A549 (cell line): ENCODE measurements around the gene CCDC157.

ENCODE experiments used
- POLR2A ChIP-seq: IDR thresholded peaks from 2 replicates; pipeline ENCODE4 v1.6.1; 2012; ENCODE audit warnings: mild to moderate bottlenecking, low read length
- ZFP36 ChIP-seq: fragments of 450-650 bp; IDR thresholded peaks from 2 replicates; pipeline ENCODE4 v1.6.1; 2014; ENCODE audit warnings: borderline replicate concordance; ENCODE audit not compliant: partially characterized antibody
- TF ChIP-seq, protein P1 (sequence below): fragments of >200 bp; sonication (Bioruptor Twin); formaldehyde crosslinking; IDR thresholded peaks from 3 replicates; pipeline ENCODE4 v1.5.1; 2016

DNA sequence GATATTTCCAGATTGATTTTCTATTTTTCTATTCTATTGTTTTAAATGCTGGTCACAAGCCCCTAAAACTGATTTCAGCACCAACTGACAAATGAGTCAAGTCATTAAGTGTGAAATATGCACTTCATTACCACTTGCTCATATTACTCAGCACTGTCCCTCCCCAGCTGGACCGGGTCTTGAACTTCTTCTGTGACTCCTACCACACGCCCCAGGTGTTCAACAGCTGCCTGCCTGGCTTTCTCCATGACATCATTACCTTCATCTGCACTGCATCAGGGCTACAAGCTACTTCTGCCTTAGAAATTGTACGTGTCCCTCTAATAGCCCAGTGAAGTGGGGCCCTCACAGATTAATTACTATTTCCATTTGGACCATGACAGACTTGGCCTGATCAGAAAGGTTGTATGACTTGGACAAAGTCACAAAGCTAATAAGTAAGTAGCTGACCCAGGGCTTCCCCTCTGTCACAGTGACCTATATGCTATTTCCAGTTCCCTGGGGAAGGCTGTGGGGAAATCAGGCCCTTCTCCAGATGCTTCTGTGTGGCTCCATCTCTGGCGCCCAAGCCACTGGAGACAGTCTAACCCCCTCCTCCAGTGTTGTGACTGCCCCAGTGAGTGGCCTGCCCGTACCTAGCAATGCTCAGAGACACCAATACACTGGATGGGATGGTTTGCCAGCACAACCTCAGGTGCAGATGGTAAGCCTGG is 48.1 kb upstream of the CCDC157 start:
- TF ChIP-seq ZFP36 (no peak), POLR2A (no peak)
- TF ChIP-seq, protein P1, sequence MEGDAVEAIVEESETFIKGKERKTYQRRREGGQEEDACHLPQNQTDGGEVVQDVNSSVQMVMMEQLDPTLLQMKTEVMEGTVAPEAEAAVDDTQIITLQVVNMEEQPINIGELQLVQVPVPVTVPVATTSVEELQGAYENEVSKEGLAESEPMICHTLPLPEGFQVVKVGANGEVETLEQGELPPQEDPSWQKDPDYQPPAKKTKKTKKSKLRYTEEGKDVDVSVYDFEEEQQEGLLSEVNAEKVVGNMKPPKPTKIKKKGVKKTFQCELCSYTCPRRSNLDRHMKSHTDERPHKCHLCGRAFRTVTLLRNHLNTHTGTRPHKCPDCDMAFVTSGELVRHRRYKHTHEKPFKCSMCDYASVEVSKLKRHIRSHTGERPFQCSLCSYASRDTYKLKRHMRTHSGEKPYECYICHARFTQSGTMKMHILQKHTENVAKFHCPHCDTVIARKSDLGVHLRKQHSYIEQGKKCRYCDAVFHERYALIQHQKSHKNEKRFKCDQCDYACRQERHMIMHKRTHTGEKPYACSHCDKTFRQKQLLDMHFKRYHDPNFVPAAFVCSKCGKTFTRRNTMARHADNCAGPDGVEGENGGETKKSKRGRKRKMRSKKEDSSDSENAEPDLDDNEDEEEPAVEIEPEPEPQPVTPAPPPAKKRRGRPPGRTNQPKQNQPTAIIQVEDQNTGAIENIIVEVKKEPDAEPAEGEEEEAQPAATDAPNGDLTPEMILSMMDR: no peak
